SK-N-SH (cell line): ENCODE data around the gene MICAL2. TPM values are rescaled to one million over a fixed set of nuclear protein-coding genes. Genes with fewer than 3 reads are reported as not detected.

Experiments used
- CTCF ChIA-PET: fragments of 300-600, 350-600 bp; formaldehyde crosslinking; extraction: SDS; loops from one replicate; lab custom pipeline; 2021; lab: Yijun Ruan, JAX
- POLR2A ChIA-PET: fragments of 350-600 bp; sonication (Branson Sonifier 250); formaldehyde crosslinking; extraction: SDS; loops from one replicate; lab custom pipeline; 2020; ENCODE audit warnings: antibody characterized with exemption, inconsistent platforms; lab: Yijun Ruan, JAX
- DNase-seq: peaks from one replicate; pipeline ENCODE4 v3.0.0; 2012
- H2AFZ ChIP-seq: fragments of 200-600 bp; sonication (generic); 2 replicates; pipeline ENCODE4 v1.8.1; 2016; ENCODE audit warnings: antibody characterized with exemption, mild to moderate bottlenecking, low read depth
- H3F3A ChIP-seq: fragments of 200-600 bp; sonication (generic); replicated peaks from 2 replicates; pipeline ENCODE3; 2016; ENCODE audit warnings: antibody characterized with exemption, mild to moderate bottlenecking; ENCODE audit not compliant: insufficient read depth
- H3K27ac ChIP-seq, 2 experiments: fragments of 200-500 bp in 1 of 2; fragments of 200-600 bp in 1 of 2; sonication (Bioruptor generic) in 1 of 2; sonication (generic), shearing (Covaris generic) in 1 of 2; 2 replicates each; pipeline versions ENCODE4 v1.5.1 to v1.6.1; 2014 to 2016; ENCODE audit warnings: low read depth in 2 of 2, inconsistent platforms in 1 of 2, low read length in 1 of 2, mild to moderate bottlenecking in 1 of 2, mixed read lengths in 1 of 2
- H3K27me3 ChIP-seq: fragments of 200-600 bp; sonication (generic), shearing (Covaris generic); 2 replicates; pipeline ENCODE4 v1.6.1; 2016; ENCODE audit warnings: mixed run types; ENCODE audit not compliant: insufficient read depth
- H3K36me3 ChIP-seq, 2 experiments: fragments of 200-500 bp in 1 of 2; fragments of 200-600 bp in 1 of 2; sonication (Bioruptor generic) in 1 of 2; sonication (generic) in 1 of 2; replicated peaks in 1 of 2; 2 replicates each; pipeline versions ENCODE3 to v1.5.1; 2014 to 2016; ENCODE audit warnings: low read length in 1 of 2, mild to moderate bottlenecking in 1 of 2; ENCODE audit not compliant: insufficient read depth in 2 of 2, control insufficient read depth in 1 of 2
- H3K4me1 ChIP-seq, 2 experiments: fragments of 200-500 bp in 1 of 2; fragments of 200-600 bp in 1 of 2; sonication (Bioruptor generic) in 1 of 2; sonication (generic), shearing (Covaris generic) in 1 of 2; 2 replicates each; pipeline versions ENCODE4 v1.5.1 to v1.6.1; 2014 to 2016; ENCODE audit warnings: low read depth in 1 of 2, low read length in 1 of 2, mixed run types in 1 of 2; ENCODE audit not compliant: insufficient read depth in 2 of 2, control insufficient read depth in 1 of 2
- H3K4me2 ChIP-seq: fragments of 200-600 bp; sonication (generic), shearing (Covaris generic); 2 replicates; pipeline ENCODE4 v1.6.1; 2017; ENCODE audit warnings: mixed run types
- H3K4me3 ChIP-seq, 2 experiments: fragments of 200-500 bp in 1 of 2; fragments of 200-600 bp in 1 of 2; sonication (Bioruptor generic) in 1 of 2; sonication (generic), shearing (Covaris generic) in 1 of 2; 2 replicates each; pipeline versions ENCODE4 v1.5.1 to v1.8.1; 2014 to 2016; ENCODE audit warnings: low read depth in 2 of 2, inconsistent platforms in 1 of 2, low read length in 1 of 2, mild to moderate bottlenecking in 1 of 2, mixed read lengths in 1 of 2, moderate library complexity in 1 of 2
- H3K79me2 ChIP-seq: fragments of 200-600 bp; sonication (generic); 2 replicates; pipeline ENCODE4 v1.8.1; 2017; ENCODE audit warnings: mild to moderate bottlenecking; ENCODE audit not compliant: insufficient read depth
- H3K9ac ChIP-seq: fragments of 200-600 bp; sonication (generic); 2 replicates; pipeline ENCODE4 v1.6.1; 2017; ENCODE audit warnings: mixed run types
- H3K9me2 ChIP-seq: fragments of 200-600 bp; sonication (generic); 2 replicates; pipeline ENCODE4 v1.6.1; 2017; ENCODE audit warnings: mixed run types
- H3K9me3 ChIP-seq: fragments of 200-600 bp; sonication (generic); 2 replicates; pipeline ENCODE4 v1.6.1; 2017; ENCODE audit warnings: mixed run types, mild to moderate bottlenecking, moderate library complexity
- H4K20me1 ChIP-seq: fragments of 200-600 bp; sonication (generic); 2 replicates; pipeline ENCODE4 v1.6.1; 2017; ENCODE audit warnings: mild to moderate bottlenecking, mixed run types; ENCODE audit not compliant: insufficient read depth
- EZH2phosphoT487 ChIP-seq: fragments of 200-600 bp; sonication (generic); IDR thresholded peaks from 2 replicates; pipeline ENCODE4 v1.6.1; 2017; ENCODE audit warnings: low read depth, mixed run types, mild to moderate bottlenecking, antibody characterized with exemption, moderate library complexity, borderline replicate concordance
- FOSL2 ChIP-seq: IDR thresholded peaks from 2 replicates; pipeline ENCODE4 v1.4.0; 2012; ENCODE audit warnings: low read depth, mild to moderate bottlenecking, moderate library complexity, borderline replicate concordance
- IRF3 ChIP-seq: fragments of 150-350 bp; IDR thresholded peaks from 2 replicates; pipeline ENCODE4 v1.6.1; 2016; ENCODE audit warnings: mild to moderate bottlenecking, low read depth, low read length
- JUND ChIP-seq: IDR thresholded peaks from 2 replicates; pipeline ENCODE4 v1.4.0; 2012
- MEF2A ChIP-seq: IDR thresholded peaks from 2 replicates; pipeline ENCODE4 v1.4.0; 2012; ENCODE audit warnings: low read depth, borderline replicate concordance
- MXI1 ChIP-seq: IDR thresholded peaks from 2 replicates; pipeline ENCODE4 v1.6.1; 2012; ENCODE audit warnings: mild to moderate bottlenecking, low read depth, low read length, improper control_type of control experiment
- NRF1 ChIP-seq: IDR thresholded peaks from 2 replicates; pipeline ENCODE4 v1.6.1; 2012; ENCODE audit warnings: low read depth, mild to moderate bottlenecking, low read length
- RCOR1 ChIP-seq: fragments of 150-350 bp; IDR thresholded peaks from 2 replicates; pipeline ENCODE4 v1.6.1; 2017; ENCODE audit warnings: antibody characterized with exemption, low read length
- REST ChIP-seq: IDR thresholded peaks from 2 replicates; pipeline ENCODE4 v1.6.1; 2012; ENCODE audit warnings: mild to moderate bottlenecking, low read depth, low read length, moderate library complexity
- RFX5 ChIP-seq: IDR thresholded peaks from 2 replicates; pipeline ENCODE4 v1.6.1; 2012; ENCODE audit warnings: mild to moderate bottlenecking, improper control_type of control experiment, low read length
- RXRA ChIP-seq: IDR thresholded peaks from 2 replicates; pipeline ENCODE4 v1.4.0; 2012; ENCODE audit warnings: low read depth, mild to moderate bottlenecking, borderline replicate concordance
- TCF12 ChIP-seq: IDR thresholded peaks from 2 replicates; pipeline ENCODE4 v1.4.0; 2012
- USF1 ChIP-seq: IDR thresholded peaks from 2 replicates; pipeline ENCODE4 v1.4.0; 2012; ENCODE audit warnings: low read depth, borderline replicate concordance
- USF2 ChIP-seq: fragments of 150-350 bp; IDR thresholded peaks from 2 replicates; pipeline ENCODE4 v1.6.1; 2017; ENCODE audit warnings: antibody characterized with exemption, low read length, low read depth, borderline replicate concordance
- ZBTB33 ChIP-seq: IDR thresholded peaks from 2 replicates; pipeline ENCODE4 v1.4.0; 2012; ENCODE audit warnings: low read depth, borderline replicate concordance
- WGBS: methylation state at CpG from one replicate; pipeline ENCODE4 v1.1.6; 2017; ENCODE audit warnings: low lambda C conversion rate; 5-methylcytosine and 5-hydroxymethylcytosine counted together
- polyA plus RNA-seq, 3 experiments: library from polyadenylated mRNA; depleted of rRNA; stranded (reverse); fragments of >200 nt; gene quantifications; 2 replicates each; pipeline ENCODE4 v1.2.3, GENCODE V29; 2012

The MICAL2 gene
- polyA plus RNA-seq, 1 of the 3 experiments (the other 2 are of a cell fraction): 54.6 TPM

GRCh38 chr11:12269104-12269441 is 158.7 kb downstream of the MICAL2 start (continued):
- TF ChIP-seq RXRA (no peak), MXI1 (no peak), TCF12 (peak; percentile 60; the same call in 1 of the 2 replicates)

GRCh38 chr11:12269446-12270214 is 159.2 kb downstream of the MICAL2 start:
- Histone ChIP-seq H3K4me2 (no peak overlapping the region), H3K9me3 (no peaks in the 10 kb centered on the region), H2AFZ (no peak overlapping the region; the same call in 1 of the 2 replicates), H3K36me3 (peaks cover 0 to 4% of the 10 kb centered on the region in 2 experiments), H4K20me1 (no peaks in the 10 kb centered on the region), H3K9me2 (no peaks in the 10 kb centered on the region), H3K27me3 (no peaks in the 10 kb centered on the region), H3F3A (peaks cover 56% of the 10 kb centered on the region), H3K79me2 (no peaks in the 10 kb centered on the region), H3K27ac (peak overlapping the region; percentile 2 to 74), H3K4me1 (peaks cover 16 to 22% of the 10 kb centered on the region in 2 experiments; a peak in 3 of 4 replicates), H3K4me3 (no peak overlapping the region), H3K9ac (peak overlapping the region; percentile 44; the same call in 1 of the 2 replicates)
- CTCF ChIA-PET: interaction anchor here (0.9 to 7.3 kb wide), 6 partner anchors 12 to 1114 kb away, joined by 3 to 57 read pairs (median 6); no protein-coding TSS in a partner anchor
- POLR2A ChIA-PET: no interaction called here
- 76% methylated on average over 11 of the region's 12 CpGs for WGBS
- TF ChIP-seq RXRA (no peak), ZBTB33 (no peak), REST (no peak), MEF2A (no peak), IRF3 (no peak), RCOR1 (0 out of 2 replicates have a peak, but pooled peaks have one; percentile 2), EZH2phosphoT487 (no peak), TCF12 (no peak), MXI1 (0 out of 2 replicates have a peak, but pooled peaks have one; percentile 48), USF1 (no peak), RFX5 (no peak), JUND (no peak), USF2 (no peak), NRF1 (no peak), FOSL2 (no peak)
- peak; percentile 69 for DNase-seq
